NCI-H2029 (cell line): ENCODE measurements around the gene BACH2.
"Not testable (repeated sequence)": the region's sequence is repeated elsewhere in the genome, so short reads cannot be mapped to it uniquely, and the experiment has no call there.

ENCODE experiments used
- DNase-seq: peaks from one replicate; lab custom pipeline; 2025; lab: John Stamatoyannopoulos, UW

Gene BACH2

GRCh38 chr6:90124874-90125510 lies 171.7 kb downstream of the BACH2 start:
- DNase-seq = no peak

GRCh38 chr6:90123831-90124230 lies 172.8 kb downstream of the BACH2 start:
- no peak for DNase-seq

- no peak for DNase-seq
These were observed 174.7 kb downstream of the BACH2 start for GRCh38 chr6:90121982-90122381.

- DNase-seq = no peak
These were observed 176.3 kb downstream of the BACH2 start for GRCh38 chr6:90120327-90120726.

GRCh38 chr6:90119618-90120017 lies 177.0 kb downstream of the BACH2 start:
- DNase-seq = no peak

- no peak for DNase-seq
These were observed 178.1 kb downstream of the BACH2 start for GRCh38 chr6:90118581-90118980.

- no peak for DNase-seq
These were observed 178.6 kb downstream of the BACH2 start for GRCh38 chr6:90118069-90118468.

GRCh38 chr6:90116126-90116525 lies 180.5 kb downstream of the BACH2 start:
- DNase-seq = not testable (repeated sequence)

GRCh38 chr6:90113389-90113788 lies 183.3 kb downstream of the BACH2 start:
- DNase-seq = no peak

- no peak for DNase-seq
These were observed 185.3 kb downstream of the BACH2 start for GRCh38 chr6:90111387-90111786.

GRCh38 chr6:90110971-90111370 lies 185.7 kb downstream of the BACH2 start:
- no peak for DNase-seq

- DNase-seq = no peak
These were observed 187.5 kb downstream of the BACH2 start for GRCh38 chr6:90109141-90109540.

GRCh38 chr6:90107771-90108282 lies 188.8 kb downstream of the BACH2 start:
- DNase-seq = no peak

GRCh38 chr6:90107371-90107770 lies 189.3 kb downstream of the BACH2 start:
- DNase-seq = no peak

GRCh38 chr6:90106449-90106848 lies 190.2 kb downstream of the BACH2 start:
- no peak for DNase-seq

- DNase-seq = no peak
These were observed 191.0 kb downstream of the BACH2 start for GRCh38 chr6:90105506-90106170.

- no peak for DNase-seq
These were observed 193.4 kb downstream of the BACH2 start for GRCh38 chr6:90103056-90103800.

- no peak for DNase-seq
These were observed 195.2 kb downstream of the BACH2 start for GRCh38 chr6:90101403-90101802.

- no peak for DNase-seq
These were observed 196.5 kb downstream of the BACH2 start for GRCh38 chr6:90100059-90100665.

- no peak for DNase-seq
These were observed 198.0 kb downstream of the BACH2 start for GRCh38 chr6:90098627-90099026.

GRCh38 chr6:90098001-90098531 lies 198.6 kb downstream of the BACH2 start:
- no peak for DNase-seq

- DNase-seq = no peak
These were observed 199.3 kb downstream of the BACH2 start for GRCh38 chr6:90097356-90097755.
